Measurements from ENCODE around the gene PCSK5.

DNA sequence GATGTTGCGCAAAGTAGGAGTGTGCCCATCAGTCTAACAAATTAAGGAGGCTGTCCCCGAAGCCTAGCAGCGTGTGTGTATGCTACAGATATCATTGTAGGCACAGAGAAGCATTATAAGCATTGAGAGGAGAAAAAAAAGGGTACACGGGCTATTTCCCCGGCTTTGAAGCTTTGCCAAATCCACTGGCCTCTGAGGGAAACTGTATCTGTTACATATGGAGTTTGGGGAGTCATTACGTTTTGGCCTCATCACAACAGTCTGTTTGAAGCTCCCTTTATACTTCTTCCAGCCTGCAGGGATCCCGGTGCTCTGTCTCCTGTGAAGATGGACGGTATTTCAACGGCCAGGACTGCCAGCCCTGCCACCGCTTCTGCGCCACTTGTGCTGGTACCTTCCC, 297.8 kb downstream of the PCSK5 start:
- TF ChIP-seq CTCF (IDR thresholded peaks at IDR 0.05): no peak
- TF ChIP-seq EZH2 (IDR thresholded peaks at IDR 0.05; ENCODE audit: borderline replicate concordance, insufficient read depth, low read depth, low read length, poor library complexity, severe bottlenecking): no peak
